Pancreas (tissue), 10 donors: ENCODE results near the gene UBAP1. TPM values are rescaled to one million over a fixed set of nuclear protein-coding genes. Genes with fewer than 3 reads are reported as not detected.
"Not testable (repeated sequence)": the region's sequence is repeated elsewhere in the genome, so short reads cannot be mapped to it uniquely, and the experiment has no call there.

ENCODE experiments used
- ATAC-seq, 4 donors: fragments of 200-7000 bp; cut with Tn5 transposase; one replicate each; pipeline versions ENCODE4 v1.8.0 to v1.9.1; 2020; ENCODE audit warnings: mild to moderate bottlenecking in 4 of 4, moderate library complexity in 4 of 4
- DNase-seq, 6 donors: peaks; one replicate each; pipeline ENCODE4 v3.0.0-alpha.2; 2020
- FAIRE-seq: peaks from 2 replicates; lab custom pipeline; 2012; peaks lifted over from hg19 to GRCh38; lab: Jason Lieb, UNC
- H3K27ac ChIP-seq, 4 donors: fragments of 200-600 bp; sonication (generic); 1 replicate in 3 of 4; 2 replicates in 1 of 4; pipeline versions ENCODE4 v1.5.0 to v1.8.0; 2020
- H3K27me3 ChIP-seq, 4 donors: fragments of 200-600 bp; one replicate each; pipeline ENCODE4 v1.8.0; 2021
- H3K36me3 ChIP-seq, 3 donors: fragments of 200-600 bp; sonication (generic) in 1 of 3; one replicate each; pipeline versions ENCODE4 v1.5.0 to v1.8.0; 2020 to 2021
- H3K4me1 ChIP-seq, 3 donors: fragments of 200-600 bp; one replicate each; pipeline ENCODE4 v1.8.0; 2021
- H3K4me3 ChIP-seq, 4 donors: fragments of 200-600 bp; sonication (generic) in 2 of 4; one replicate each; pipeline versions ENCODE4 v1.5.0 to v1.8.0; 2020 to 2021
- H3K9me3 ChIP-seq, 4 donors: fragments of 200-600 bp; one replicate each; pipeline ENCODE4 v1.8.0; 2021
- WGBS, 2 donors: extraction: QIAGEN DNeasy Blood & Tissue Kit; methylation state at CpG; one replicate each; pipeline ENCODE4 v1.1.7; 2013; 5-methylcytosine and 5-hydroxymethylcytosine counted together
- intact Hi-C, 3 donors: fragments of 100-400 bp; cut with DNase I; formaldehyde crosslinking; loops; one replicate each; pipeline versions ENCODE4 v1.11.1 to v1.14.2; 2022
- polyA plus RNA-seq, 2 donors: library from polyadenylated mRNA; stranded (reverse); fragments of 200-250 nt; gene quantifications; one replicate each; pipeline ENCODE4 v1.2.3, GENCODE V29; 2013
- total RNA-seq, 6 donors: library from RNA; stranded (reverse); fragmentation: NEBNext Ultra II Directional in 4 of 6; extraction: Animal tissue kit (Norgen Biotek cat#: 25700) in 4 of 6; gene quantifications; one replicate each; pipeline versions ENCODE4 v1.2.1 to v1.2.4, GENCODE V29; 2021 to 2023
- TF ChIP-seq, protein P1 (sequence below), 4 donors: fragments of 200-600 bp; sonication (generic) in 3 of 4; IDR thresholded peaks; one replicate each; pipeline versions ENCODE4 v1.5.0 to v1.8.0; 2021; ENCODE audit warnings: antibody characterized with exemption in 4 of 4
- donor health status: healthy with polysubstance abuse.
- donor health status: DM: no; HTN: no; CAD: no; lungs with moderate emphysema.
- donor health status: DM: no; HTN: no; CAD: no.
- donor health status: control.
- donor health status: control.
- donor health status: Bipolar disorder and iron deficiency.
- donor health status: DM: yes; HTN: yes; CAD: no.
- donor health status: DM: no; HTN: no; CAD: no.
- donor health status: DM: no; HTN: no; CAD: no.
- donor health status: DM: yes; HTN: yes; CAD: no.

The UBAP1 gene
- total and polyA plus RNA-seq, 8 donors, result 12.1 to 25.6 (median 17.0) TPM

GRCh38 chr9:34233672-34234071, 54.8 kb downstream of the UBAP1 start:
- Histone ChIP-seq H3K27ac (no peak overlapping the region), H3K36me3 (peaks cover 0 to 21% (median 6%) of the 10 kb centered on the region in 3 donors), H3K4me1 (no peaks in the 10 kb centered on the region), H3K27me3 (no peaks in the 10 kb centered on the region), H3K9me3 (no peaks in the 10 kb centered on the region), H3K4me3 (no peak overlapping the region)
- no peak for DNase-seq
- TF ChIP-seq, protein P1, sequence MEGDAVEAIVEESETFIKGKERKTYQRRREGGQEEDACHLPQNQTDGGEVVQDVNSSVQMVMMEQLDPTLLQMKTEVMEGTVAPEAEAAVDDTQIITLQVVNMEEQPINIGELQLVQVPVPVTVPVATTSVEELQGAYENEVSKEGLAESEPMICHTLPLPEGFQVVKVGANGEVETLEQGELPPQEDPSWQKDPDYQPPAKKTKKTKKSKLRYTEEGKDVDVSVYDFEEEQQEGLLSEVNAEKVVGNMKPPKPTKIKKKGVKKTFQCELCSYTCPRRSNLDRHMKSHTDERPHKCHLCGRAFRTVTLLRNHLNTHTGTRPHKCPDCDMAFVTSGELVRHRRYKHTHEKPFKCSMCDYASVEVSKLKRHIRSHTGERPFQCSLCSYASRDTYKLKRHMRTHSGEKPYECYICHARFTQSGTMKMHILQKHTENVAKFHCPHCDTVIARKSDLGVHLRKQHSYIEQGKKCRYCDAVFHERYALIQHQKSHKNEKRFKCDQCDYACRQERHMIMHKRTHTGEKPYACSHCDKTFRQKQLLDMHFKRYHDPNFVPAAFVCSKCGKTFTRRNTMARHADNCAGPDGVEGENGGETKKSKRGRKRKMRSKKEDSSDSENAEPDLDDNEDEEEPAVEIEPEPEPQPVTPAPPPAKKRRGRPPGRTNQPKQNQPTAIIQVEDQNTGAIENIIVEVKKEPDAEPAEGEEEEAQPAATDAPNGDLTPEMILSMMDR (IDR thresholded peaks at IDR 0.05), result no peak
- no peak for FAIRE-seq
- intact Hi-C loops, result no loop called here
- no peak for ATAC-seq
- 97 to 100% methylated on average over 1 of the region's 1 CpG for WGBS, 2 donors

GRCh38 chr9:34237836-34238235, 59.0 kb downstream of the UBAP1 start:
- TF ChIP-seq, protein P1 (IDR thresholded peaks at IDR 0.05), result no peak
- Histone ChIP-seq H3K4me3 (no peak overlapping the region), H3K27me3 (no peaks in the 10 kb centered on the region), H3K9me3 (no peaks in the 10 kb centered on the region), H3K4me1 (no peaks in the 10 kb centered on the region), H3K36me3 (peaks cover 0 to 39% (median 11%) of the 10 kb centered on the region in 3 donors), H3K27ac (no peak overlapping the region)
- ATAC-seq (no peak), FAIRE-seq (no peak), DNase-seq (no peak)
- WGBS, 2 donors, result 87 to 94% methylated on average over 4 of the region's 4 CpGs
- intact Hi-C loops, result no loop called here

GRCh38 chr9:34240006-34240405, 61.2 kb downstream of the UBAP1 start:
- peaks cover 0 to 39% (median 5%) of the 10 kb centered on the region in 3 donors for H3K36me3 ChIP-seq
- no peak for FAIRE-seq
- no peak for ATAC-seq
- WGBS, 2 donors, result 69 to 75% methylated on average over 1 of the region's 1 CpG
- no peaks in the 10 kb centered on the region for H3K4me1 ChIP-seq
- TF ChIP-seq, protein P1 (IDR thresholded peaks at IDR 0.05), result no peak
- DNase-seq, result no peak
- no peak overlapping the region for H3K27ac ChIP-seq
- no peak overlapping the region for H3K4me3 ChIP-seq
- H3K27me3 ChIP-seq, result no peaks in the 10 kb centered on the region
- intact Hi-C loops, result no loop called here
- no peaks in the 10 kb centered on the region for H3K9me3 ChIP-seq

DNA sequence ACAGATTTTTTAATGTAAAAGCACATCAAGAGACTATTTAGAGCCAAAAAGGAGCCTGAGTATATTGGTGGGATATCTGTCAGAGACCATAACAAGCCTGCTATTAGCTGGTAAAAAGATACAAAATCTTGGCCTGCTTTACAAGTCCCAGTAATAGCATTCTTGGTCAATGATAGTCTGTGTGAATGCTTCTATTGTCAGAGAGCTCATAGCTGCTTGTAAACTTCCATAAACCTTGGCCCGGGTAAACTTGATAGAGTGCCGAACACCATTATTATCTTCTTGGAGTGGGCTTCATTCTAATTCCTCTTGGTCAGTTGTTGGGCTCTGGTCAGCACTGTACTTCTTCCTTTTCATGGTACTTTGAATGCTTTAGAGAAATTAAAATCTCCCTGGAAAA, 64.0 kb downstream of the UBAP1 start:
- DNase-seq, result no peak
- H3K4me1 ChIP-seq, result no peaks in the 10 kb centered on the region
- H3K27ac ChIP-seq, result no peak overlapping the region
- no peaks in the 10 kb centered on the region for H3K9me3 ChIP-seq
- no peak overlapping the region for H3K4me3 ChIP-seq
- WGBS, 2 donors, result 51 to 71% methylated on average over 2 of the region's 2 CpGs
- peaks cover 0 to 18% (median 5%) of the 10 kb centered on the region in 3 donors for H3K36me3 ChIP-seq
- no peaks in the 10 kb centered on the region for H3K27me3 ChIP-seq
- FAIRE-seq, result no peak
- ATAC-seq, result peak in 2 of 4 donors; percentile 19 to 22
- TF ChIP-seq, protein P1 (IDR thresholded peaks at IDR 0.05), result no peak
- intact Hi-C loops, result no loop called here

DNA sequence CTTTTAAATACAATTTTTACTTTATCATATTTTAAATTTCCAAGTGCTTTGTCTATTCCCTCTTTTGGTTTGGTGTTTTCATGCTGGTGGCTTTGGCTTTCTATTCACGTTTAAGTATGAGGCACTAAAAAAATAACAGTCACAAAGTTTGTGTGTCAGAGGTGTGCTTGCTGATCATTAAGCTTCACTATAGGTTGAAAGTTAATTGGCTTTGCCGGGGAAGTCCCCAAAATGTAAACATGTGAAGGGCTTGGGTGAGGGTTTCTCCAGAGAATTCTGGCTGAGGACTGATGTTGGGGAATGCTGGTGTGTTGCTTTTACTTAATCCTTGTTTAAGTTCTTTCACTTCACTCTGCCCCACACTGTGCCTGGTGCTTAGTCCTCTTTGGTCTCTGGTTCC, 66.4 kb downstream of the UBAP1 start:
- H3K4me3 ChIP-seq, intact Hi-C loops, H3K4me1 ChIP-seq, H3K9me3 ChIP-seq, H3K27ac ChIP-seq, FAIRE-seq, ATAC-seq, H3K27me3 ChIP-seq, DNase-seq: not testable (repeated sequence)
- H3K36me3 ChIP-seq, result peaks cover 0 to 24% (median 5%) of the 10 kb centered on the region in 3 donors
- WGBS, 2 donors, result no CpG with 5 or more reads among the region's 2 CpGs
